HepG2 (cell line): ENCODE data around the gene SERPIND1. TPM values are rescaled to one million over a fixed set of nuclear protein-coding genes. Genes with fewer than 3 reads are reported as not detected.

Experiments
- ATAC-seq: fragments of 200-7000 bp; cut with Tn5 transposase; 3 replicates; pipeline ENCODE4 v1.9.1; 2020; ENCODE audit warnings: mild to moderate bottlenecking, moderate library complexity
- BruUV-seq: library from RNA; stranded (reverse); fragments of 400-500 nt; replicated peaks from 2 replicates; lab custom pipeline; 2021; lab: Mats Ljungman, UMichigan
- CTCF ChIA-PET: fragments of 300-600 bp; formaldehyde crosslinking; extraction: SDS; loops from one replicate; lab custom pipeline; 2021; ENCODE audit warnings: low total read pairs, inconsistent platforms, low intra/inter-chr PET ratio; lab: Yijun Ruan, JAX
- POLR2A ChIA-PET: fragments of 350-600 bp; sonication (Branson Sonifier 250); formaldehyde crosslinking; loops from one replicate; lab custom pipeline; 2020; ENCODE audit warnings: antibody characterized with exemption, inconsistent platforms; lab: Yijun Ruan, JAX
- DNase-seq: peaks from one replicate; pipeline ENCODE4 v3.0.0-alpha.2; 2015; ENCODE audit warnings: low spot score
- FAIRE-seq: peaks from 3 replicates; lab custom pipeline; 2011; peaks lifted over from hg19 to GRCh38; lab: Jason Lieb, UNC
- H2AFZ ChIP-seq: one replicate; pipeline ENCODE4 v1.6.1; 2011; ENCODE audit warnings: low read length, inconsistent platforms
- H3K27ac ChIP-seq: fragments of 300-600 bp; 3 replicates; pipeline ENCODE4 v1.8.0; 2011; ENCODE audit warnings: mixed run types, mild to moderate bottlenecking, mixed read lengths, low read length, inconsistent platforms; ENCODE audit not compliant: insufficient read depth; ENCODE audit errors: extremely low read length
- H3K27me3 ChIP-seq, 2 experiments: fragments of 200-600 bp in 1 of 2; 2 replicates in 1 of 2; 3 replicates in 1 of 2; pipeline versions ENCODE4 v1.6.0 to v1.8.0; 2011; ENCODE audit warnings: low read length in 2 of 2, mild to moderate bottlenecking in 2 of 2, moderate library complexity in 2 of 2, inconsistent platforms in 1 of 2; ENCODE audit not compliant: insufficient read depth in 2 of 2, control insufficient read depth in 1 of 2
- H3K36me3 ChIP-seq, 2 experiments: fragments of 200-600 bp in 1 of 2; replicated peaks in 1 of 2; 2 replicates in 1 of 2; 3 replicates in 1 of 2; pipeline versions ENCODE4 v1.5.1 to v1.8.0; 2011; ENCODE audit warnings: low read length in 2 of 2, inconsistent platforms in 1 of 2; ENCODE audit not compliant: insufficient read depth in 2 of 2, control insufficient read depth in 1 of 2
- H3K4me1 ChIP-seq: 2 replicates; pipeline ENCODE4 v1.5.1; 2012; ENCODE audit warnings: low read length, inconsistent platforms; ENCODE audit not compliant: insufficient read depth
- H3K4me2 ChIP-seq: 2 replicates; pipeline ENCODE4 v1.6.0; 2011; ENCODE audit warnings: low read depth, low read length, inconsistent platforms
- H3K4me3 ChIP-seq, 3 experiments: fragments of 200-600 bp in 1 of 3; sonication (generic), shearing (Covaris generic) in 1 of 3; replicated peaks in 1 of 3; 2 replicates each; pipeline ENCODE4 v1.5.1; 2011 to 2016; ENCODE audit warnings: low read length in 3 of 3, inconsistent platforms in 2 of 3, low read depth in 2 of 3, mild to moderate bottlenecking in 2 of 3, control low read depth in 1 of 3, mixed read lengths in 1 of 3; ENCODE audit not compliant: insufficient read depth in 1 of 3
- H3K79me2 ChIP-seq: one replicate; pipeline ENCODE4 v1.6.1; 2011; ENCODE audit warnings: low read length, inconsistent platforms; ENCODE audit not compliant: insufficient read depth
- H3K9ac ChIP-seq: 2 replicates; pipeline ENCODE4 v1.6.0; 2011; ENCODE audit warnings: mild to moderate bottlenecking, low read depth, low read length, inconsistent platforms; ENCODE audit not compliant: insufficient read depth
- H3K9me3 ChIP-seq: 2 replicates; pipeline ENCODE4 v1.5.1; 2012; ENCODE audit warnings: mild to moderate bottlenecking, low read length
- H4K20me1 ChIP-seq: 2 replicates; pipeline ENCODE4 v1.6.0; 2011; ENCODE audit warnings: inconsistent platforms, mild to moderate bottlenecking, low read length, moderate library complexity; ENCODE audit not compliant: insufficient read depth
- NR2F2 ChIP-seq: IDR thresholded peaks from 2 replicates; pipeline ENCODE4 v1.6.1; 2012; ENCODE audit warnings: low read depth, inconsistent platforms, borderline replicate concordance
- SIN3B ChIP-seq: fragments of 150-350 bp; IDR thresholded peaks from 2 replicates; pipeline ENCODE4 v1.6.1; 2014; ENCODE audit warnings: low read length
- SPEN ChIP-seq: sonication (generic); formaldehyde crosslinking; IDR thresholded peaks from 2 replicates; pipeline ENCODE4 v1.5.1; 2020; ENCODE audit warnings: low read depth, mild to moderate bottlenecking, missing genetic modification reagents
- ZBTB3 ChIP-seq: sonication (generic); formaldehyde crosslinking; IDR thresholded peaks from 2 replicates; pipeline ENCODE4 v1.4.0; 2020; ENCODE audit warnings: low read depth, mild to moderate bottlenecking, moderate library complexity, missing genetic modification reagents, borderline replicate concordance
- ZNF121 ChIP-seq: sonication (generic); formaldehyde crosslinking; IDR thresholded peaks from 2 replicates; pipeline ENCODE4 v1.5.0; 2020; ENCODE audit warnings: mild to moderate bottlenecking, missing genetic modification reagents
- ZNF660 ChIP-seq: sonication (generic); formaldehyde crosslinking; IDR thresholded peaks from 2 replicates; pipeline ENCODE4 v1.5.1; 2020; ENCODE audit warnings: mild to moderate bottlenecking, low read depth, missing genetic modification reagents, borderline replicate concordance
- ZNF761 ChIP-seq: sonication (generic); formaldehyde crosslinking; conservative IDR thresholded peaks from 2 replicates; pipeline ENCODE4 v1.4.0; 2020; ENCODE audit warnings: mild to moderate bottlenecking, missing genetic modification reagents
- ZNF883 ChIP-seq: sonication (generic); formaldehyde crosslinking; IDR thresholded peaks from 2 replicates; pipeline ENCODE4 v1.5.1; 2020; ENCODE audit warnings: mild to moderate bottlenecking, missing genetic modification reagents; ENCODE audit errors: not compliant biosample characterization
- WGBS: methylation state at CpG from one replicate; pipeline ENCODE4 v1.1.6; 2017; ENCODE audit warnings: low lambda C conversion rate; 5-methylcytosine and 5-hydroxymethylcytosine counted together
- in situ Hi-C: cut with HindIII; loops from 2 replicates; pipeline ENCODE4 v1.10.0; 2017; ENCODE audit warnings: low pct_unique_long_range_greater_than_20kb; ENCODE audit not compliant: extremely low pct_ligation_motif_present
- intact Hi-C: fragments of 100-400 bp; cut with micrococcal nuclease; formaldehyde crosslinking; loops from one replicate; pipeline ENCODE4 v1.10.0; 2022; ENCODE audit not compliant: unreplicated experiment
- polyA plus RNA-seq, 8 experiments: library from polyadenylated mRNA; depleted of rRNA in 3 of 8; stranded (reverse) in 7 of 8; unstranded in 1 of 8; fragments of >200 nt; fragmentation: Illumina TruSeq in 4 of 8; extraction: Trizol in 4 of 8; gene quantifications; 2 replicates each; pipeline versions ENCODE4 v1.2.1 to v1.2.3, GENCODE V29; 2011 to 2016; ENCODE audit warnings: low read depth in 4 of 8, missing spikeins in 1 of 8, mixed read lengths in 1 of 8; ENCODE audit not compliant: insufficient read depth in 1 of 8
- total RNA-seq, 5 experiments: library from RNA; depleted of rRNA; stranded (reverse); fragments of >200 nt; fragmentation: Illumina TruSeq; extraction: Trizol; gene quantifications; 2 replicates each; pipeline ENCODE4 v1.2.3, GENCODE V29; 2016; ENCODE audit warnings: low read depth in 1 of 5
- TF ChIP-seq, protein P1 (sequence below): IDR thresholded peaks from 2 replicates; pipeline ENCODE4 v1.6.1; 2016; ENCODE audit warnings: mild to moderate bottlenecking
- TF ChIP-seq, protein P2 (sequence below): sonication (generic); formaldehyde crosslinking; IDR thresholded peaks from 2 replicates; pipeline ENCODE4 v1.4.0; 2020; ENCODE audit warnings: missing genetic modification reagents
- TF ChIP-seq, protein P3 (sequence below): sonication (generic); formaldehyde crosslinking; IDR thresholded peaks from 2 replicates; pipeline ENCODE4 v1.4.0; 2020; ENCODE audit warnings: missing genetic modification reagents

The SERPIND1 gene
- total and polyA plus RNA-seq, 2 of the 13 experiments (the other 11 are each of a cell fraction or from before 2014, with no cell fraction given), result 111 to 350 TPM

DNA sequence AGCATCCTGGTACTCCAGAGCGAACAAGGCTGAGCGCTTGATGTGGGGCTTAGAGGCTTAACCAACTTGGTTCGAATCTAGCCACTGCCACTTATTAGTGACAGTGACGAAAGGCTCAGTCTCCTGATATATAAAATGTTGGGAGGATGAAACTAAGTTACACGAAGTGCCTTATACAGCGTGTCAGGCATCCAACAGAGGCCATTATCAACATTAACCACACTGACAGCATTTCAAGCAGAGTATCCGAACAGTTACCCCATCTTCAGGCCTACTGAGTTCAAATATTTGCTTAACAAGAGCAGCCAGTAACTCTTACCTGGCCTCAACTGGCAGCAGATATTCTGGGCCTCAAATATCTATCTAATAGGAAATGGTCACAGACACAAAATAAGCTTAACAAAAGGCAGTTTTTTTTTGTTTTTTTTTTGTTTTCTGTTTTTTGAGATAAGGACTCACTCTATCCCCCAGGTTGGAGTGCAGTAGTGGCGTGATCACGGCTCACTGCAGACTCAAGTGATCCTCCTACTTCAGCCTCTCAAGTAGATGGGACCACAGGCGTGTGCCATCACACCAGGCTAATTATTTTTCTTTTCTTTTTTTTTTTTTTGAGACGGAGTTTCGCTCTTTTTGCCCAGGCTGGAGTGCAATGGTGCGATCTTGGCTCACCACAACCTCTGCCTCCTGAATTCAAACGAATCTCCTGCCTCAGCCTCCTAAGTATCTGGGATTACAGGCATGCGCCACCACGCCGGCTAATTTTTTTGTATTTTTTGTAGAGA lies 2.9 kb downstream of the SERPIND1 start (continued):
- TF ChIP-seq, protein P1, sequence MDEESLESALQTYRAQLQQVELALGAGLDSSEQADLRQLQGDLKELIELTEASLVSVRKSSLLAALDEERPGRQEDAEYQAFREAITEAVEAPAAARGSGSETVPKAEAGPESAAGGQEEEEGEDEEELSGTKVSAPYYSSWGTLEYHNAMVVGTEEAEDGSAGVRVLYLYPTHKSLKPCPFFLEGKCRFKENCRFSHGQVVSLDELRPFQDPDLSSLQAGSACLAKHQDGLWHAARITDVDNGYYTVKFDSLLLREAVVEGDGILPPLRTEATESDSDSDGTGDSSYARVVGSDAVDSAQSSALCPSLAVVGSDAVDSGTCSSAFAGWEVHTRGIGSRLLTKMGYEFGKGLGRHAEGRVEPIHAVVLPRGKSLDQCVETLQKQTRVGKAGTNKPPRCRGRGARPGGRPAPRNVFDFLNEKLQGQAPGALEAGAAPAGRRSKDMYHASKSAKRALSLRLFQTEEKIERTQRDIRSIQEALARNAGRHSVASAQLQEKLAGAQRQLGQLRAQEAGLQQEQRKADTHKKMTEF (CRISPR knock-in tag), result no peak
- no peak for TF ChIP-seq ZNF660 (CRISPR knock-in tag)

DNA sequence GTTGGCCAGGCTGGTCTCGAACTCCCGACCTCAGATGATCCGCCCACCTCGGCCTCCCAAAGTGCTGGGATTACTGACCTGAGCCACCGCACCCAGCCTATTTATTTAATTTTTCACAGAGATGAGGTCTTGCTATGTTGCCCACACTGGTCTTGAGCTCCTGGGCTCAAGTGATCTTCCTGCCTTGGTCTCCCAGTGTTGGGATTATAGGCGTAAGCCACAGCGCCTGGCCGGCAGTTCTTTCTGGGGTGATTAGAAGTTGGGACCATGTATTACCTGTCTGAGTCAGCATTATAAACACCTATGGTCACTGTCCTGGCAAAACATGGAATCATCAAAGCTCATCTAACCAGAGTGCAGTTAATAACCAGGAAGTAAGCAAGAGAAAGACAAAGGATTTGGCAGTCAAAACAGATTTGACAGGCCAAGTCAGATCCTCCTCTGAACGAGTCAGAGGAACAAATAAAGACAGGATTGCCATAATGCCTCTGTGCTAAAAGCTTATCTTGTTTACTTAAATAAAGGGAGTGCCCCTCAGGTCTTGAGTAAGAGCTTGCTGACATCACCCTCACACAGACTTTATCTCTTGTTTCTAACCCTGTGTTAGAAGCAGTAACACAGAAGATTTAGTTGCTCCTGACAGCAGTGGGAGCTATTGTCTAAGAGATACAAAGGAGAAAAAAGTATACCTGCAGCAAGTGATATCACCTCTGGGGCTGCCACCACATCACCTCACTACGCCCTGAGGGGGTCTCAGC lies 3.7 kb downstream of the SERPIND1 start:
- CTCF ChIA-PET, result interaction anchor here (0.7 kb wide), 1 partner anchor 26 kb away, joined by 3 read pairs; no protein-coding TSS in a partner anchor
- peak; percentile 76 for ATAC-seq
- POLR2A ChIA-PET, result interaction anchor here (0.7 to 9.0 kb wide), 8 partner anchors 9 to 225 kb away, joined by 3 to 172 read pairs (median 3); partner anchors contain the start of genes LZTR1 and THAP7
- TF ChIP-seq SPEN (CRISPR knock-in tag) (no peak), ZBTB3 (CRISPR knock-in tag) (no peak), NR2F2 (peak; percentile 66; the same call in 1 of the 2 replicates), ZNF883 (CRISPR knock-in tag) (no peak), ZNF761 (CRISPR knock-in tag) (no peak), SIN3B (no peak), ZNF121 (CRISPR knock-in tag) (peak; percentile 71)
- TF ChIP-seq, protein P2, sequence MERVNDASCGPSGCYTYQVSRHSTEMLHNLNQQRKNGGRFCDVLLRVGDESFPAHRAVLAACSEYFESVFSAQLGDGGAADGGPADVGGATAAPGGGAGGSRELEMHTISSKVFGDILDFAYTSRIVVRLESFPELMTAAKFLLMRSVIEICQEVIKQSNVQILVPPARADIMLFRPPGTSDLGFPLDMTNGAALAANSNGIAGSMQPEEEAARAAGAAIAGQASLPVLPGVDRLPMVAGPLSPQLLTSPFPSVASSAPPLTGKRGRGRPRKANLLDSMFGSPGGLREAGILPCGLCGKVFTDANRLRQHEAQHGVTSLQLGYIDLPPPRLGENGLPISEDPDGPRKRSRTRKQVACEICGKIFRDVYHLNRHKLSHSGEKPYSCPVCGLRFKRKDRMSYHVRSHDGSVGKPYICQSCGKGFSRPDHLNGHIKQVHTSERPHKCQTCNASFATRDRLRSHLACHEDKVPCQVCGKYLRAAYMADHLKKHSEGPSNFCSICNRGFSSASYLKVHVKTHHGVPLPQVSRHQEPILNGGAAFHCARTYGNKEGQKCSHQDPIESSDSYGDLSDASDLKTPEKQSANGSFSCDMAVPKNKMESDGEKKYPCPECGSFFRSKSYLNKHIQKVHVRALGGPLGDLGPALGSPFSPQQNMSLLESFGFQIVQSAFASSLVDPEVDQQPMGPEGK, result peak; percentile 87
- TF ChIP-seq, protein P3, sequence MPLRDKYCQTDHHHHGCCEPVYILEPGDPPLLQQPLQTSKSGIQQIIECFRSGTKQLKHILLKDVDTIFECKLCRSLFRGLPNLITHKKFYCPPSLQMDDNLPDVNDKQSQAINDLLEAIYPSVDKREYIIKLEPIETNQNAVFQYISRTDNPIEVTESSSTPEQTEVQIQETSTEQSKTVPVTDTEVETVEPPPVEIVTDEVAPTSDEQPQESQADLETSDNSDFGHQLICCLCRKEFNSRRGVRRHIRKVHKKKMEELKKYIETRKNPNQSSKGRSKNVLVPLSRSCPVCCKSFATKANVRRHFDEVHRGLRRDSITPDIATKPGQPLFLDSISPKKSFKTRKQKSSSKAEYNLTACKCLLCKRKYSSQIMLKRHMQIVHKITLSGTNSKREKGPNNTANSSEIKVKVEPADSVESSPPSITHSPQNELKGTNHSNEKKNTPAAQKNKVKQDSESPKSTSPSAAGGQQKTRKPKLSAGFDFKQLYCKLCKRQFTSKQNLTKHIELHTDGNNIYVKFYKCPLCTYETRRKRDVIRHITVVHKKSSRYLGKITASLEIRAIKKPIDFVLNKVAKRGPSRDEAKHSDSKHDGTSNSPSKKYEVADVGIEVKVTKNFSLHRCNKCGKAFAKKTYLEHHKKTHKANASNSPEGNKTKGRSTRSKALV, result peak; percentile 90

More for the DNA sequence above, 3.7 kb downstream of the SERPIND1 start:
- peak overlapping the region; percentile 80 for H3K4me2 ChIP-seq
- no peak overlapping the region for H2AFZ ChIP-seq
- peak; percentile 99 for DNase-seq
- H3K79me2 ChIP-seq, result peaks cover 77% of the 10 kb centered on the region
- peak overlapping the region; percentile 83 for H3K9ac ChIP-seq
- TSS peak; percentile 35 for BruUV-seq
- FAIRE-seq, result peak; percentile 66
- 13% methylated on average over 10 of the region's 10 CpGs for WGBS
- H3K27ac ChIP-seq, result peak overlapping the region; percentile 90
- intact Hi-C loops (loop anchor here (5.0 to 10.0 kb wide), 2 partner anchors 80 to 177 kb away; partner anchors contain the start of genes PI4KA and SNAP29), in situ Hi-C loops (no loop called here)
- peaks cover 13 to 40% of the 10 kb centered on the region in 2 experiments for H3K36me3 ChIP-seq
- no peaks in the 10 kb centered on the region for H3K9me3 ChIP-seq
- peaks cover 85% of the 10 kb centered on the region for H3K4me1 ChIP-seq
- no peaks in the 10 kb centered on the region for H3K27me3 ChIP-seq
- H3K4me3 ChIP-seq, result peak overlapping the region in 1 of 3 experiments; percentile 70; a peak in 1 of 6 replicates
- H4K20me1 ChIP-seq, result peaks cover 6% of the 10 kb centered on the region
